ENCODE results near the gene EPHA10.
A peak's percentile ranks its signal among the peaks of the same experiment; 100 is the strongest.

EPHA10 gene

DNA sequence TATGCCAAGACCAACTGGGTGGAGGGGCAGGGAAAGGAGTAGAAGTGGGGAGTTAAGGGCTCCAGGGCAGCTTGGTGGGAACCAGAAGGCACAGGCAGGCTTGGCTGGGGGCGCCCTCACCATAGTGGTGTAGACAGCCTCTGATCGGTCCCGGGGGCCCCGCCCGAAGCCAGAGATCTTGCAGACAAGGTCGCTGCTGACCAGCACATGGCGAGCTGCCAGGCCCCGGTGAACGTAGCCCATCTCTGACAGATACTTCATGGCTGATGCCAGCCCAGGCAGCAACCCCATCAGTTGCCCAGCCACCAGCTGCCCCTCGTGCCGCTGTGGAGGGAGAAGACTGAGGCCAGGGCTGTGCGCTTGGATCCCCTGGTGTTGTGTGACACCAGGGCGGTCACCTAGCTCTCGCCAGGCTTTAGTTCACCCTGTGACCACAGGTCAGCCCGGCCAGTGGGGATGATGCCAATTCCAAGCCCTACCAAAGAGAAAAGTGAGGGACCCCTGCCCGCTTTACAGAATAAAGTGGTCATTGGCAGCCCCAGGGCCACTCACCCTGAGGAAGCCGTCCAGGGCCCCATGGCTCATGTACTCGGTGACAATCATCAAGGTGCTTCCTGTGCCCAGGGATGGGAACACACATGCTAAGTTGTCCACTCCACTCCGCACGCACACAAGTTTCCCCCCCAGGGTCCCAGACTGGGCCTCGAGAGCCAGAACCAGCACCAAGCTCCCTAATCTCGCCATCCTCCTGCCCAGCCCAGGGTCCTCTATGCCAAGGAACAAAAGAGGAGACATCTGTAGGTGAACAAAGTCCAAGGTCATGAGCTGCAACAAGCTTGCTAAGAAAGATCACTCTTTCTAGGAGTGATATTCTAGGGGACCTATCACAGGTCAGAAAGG, 44.4 kb downstream of the EPHA10 start:
- DNase-seq (ENCODE audit: low read depth, low spot score): no peak
- no peak overlapping the region for H3K4me3 ChIP-seq (ENCODE audit: low read length)

DNA sequence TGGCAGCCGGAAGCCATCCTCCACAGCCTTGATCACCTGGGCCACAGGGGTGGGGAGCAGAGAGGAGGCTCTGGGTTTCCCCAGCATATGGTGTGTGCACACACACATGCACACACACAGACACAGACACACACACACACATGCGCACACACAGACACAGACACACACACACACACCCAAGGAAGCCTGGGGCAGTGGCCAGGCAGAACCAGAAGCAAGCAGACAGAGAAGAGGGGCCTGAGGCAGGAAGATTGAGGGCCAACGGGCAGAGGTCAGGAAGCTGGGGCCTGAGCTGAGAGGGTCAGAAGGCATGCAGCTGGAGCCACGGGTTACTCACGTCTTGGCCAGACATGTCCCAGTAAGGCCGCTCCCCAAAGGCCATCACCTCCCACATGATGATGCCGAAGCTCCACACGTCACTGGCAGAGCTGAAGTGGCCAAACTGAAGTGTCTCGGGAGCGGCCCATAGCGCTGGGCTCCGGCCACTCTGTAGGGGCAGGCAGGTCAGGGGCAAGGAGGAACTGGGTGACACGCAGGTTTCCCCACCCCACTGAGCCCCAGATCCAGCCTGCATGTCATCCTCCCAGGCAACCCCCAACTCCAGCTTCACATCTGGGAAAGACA, 45.2 kb downstream of the EPHA10 start:
- no peak overlapping the region for H3K4me3 ChIP-seq (ENCODE audit: low read length)
- no peak for DNase-seq (ENCODE audit: low read depth, low spot score)

DNA sequence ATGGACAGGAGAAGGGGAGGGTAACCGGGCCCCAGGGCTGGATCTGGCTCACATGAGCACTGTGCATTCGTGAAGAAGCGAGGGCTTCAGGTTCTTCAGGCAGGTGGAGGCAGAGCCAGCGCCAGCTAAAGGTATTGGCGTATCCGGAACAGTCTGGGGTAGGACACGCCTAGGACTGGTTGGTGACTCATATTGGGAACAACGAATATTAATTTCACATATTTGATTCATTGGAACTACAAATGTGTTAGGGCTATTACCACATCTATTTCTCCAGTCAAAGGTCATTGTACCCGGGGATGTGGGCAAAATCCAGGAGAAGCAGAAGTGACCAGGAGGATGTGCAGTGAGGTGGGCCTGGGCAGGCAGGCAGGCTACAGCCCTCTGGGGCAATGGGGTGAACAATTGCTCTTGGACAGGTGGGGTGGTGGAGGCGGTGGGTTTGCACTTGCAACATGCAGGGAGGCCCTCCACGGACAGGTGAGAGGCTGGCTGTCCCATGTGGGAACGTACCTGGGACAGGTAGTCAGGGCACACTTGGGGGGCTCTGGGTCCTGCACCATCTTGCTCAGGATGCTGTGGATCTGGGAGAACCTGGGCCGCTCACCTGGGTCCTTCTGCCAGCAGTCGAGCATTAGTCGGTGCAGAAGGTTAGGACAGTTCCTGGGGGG, 45.9 kb downstream of the EPHA10 start:
- H3K4me3 ChIP-seq (ENCODE audit: low read length): no peak overlapping the region
- no peak for DNase-seq (ENCODE audit: low read depth, low spot score)

DNA sequence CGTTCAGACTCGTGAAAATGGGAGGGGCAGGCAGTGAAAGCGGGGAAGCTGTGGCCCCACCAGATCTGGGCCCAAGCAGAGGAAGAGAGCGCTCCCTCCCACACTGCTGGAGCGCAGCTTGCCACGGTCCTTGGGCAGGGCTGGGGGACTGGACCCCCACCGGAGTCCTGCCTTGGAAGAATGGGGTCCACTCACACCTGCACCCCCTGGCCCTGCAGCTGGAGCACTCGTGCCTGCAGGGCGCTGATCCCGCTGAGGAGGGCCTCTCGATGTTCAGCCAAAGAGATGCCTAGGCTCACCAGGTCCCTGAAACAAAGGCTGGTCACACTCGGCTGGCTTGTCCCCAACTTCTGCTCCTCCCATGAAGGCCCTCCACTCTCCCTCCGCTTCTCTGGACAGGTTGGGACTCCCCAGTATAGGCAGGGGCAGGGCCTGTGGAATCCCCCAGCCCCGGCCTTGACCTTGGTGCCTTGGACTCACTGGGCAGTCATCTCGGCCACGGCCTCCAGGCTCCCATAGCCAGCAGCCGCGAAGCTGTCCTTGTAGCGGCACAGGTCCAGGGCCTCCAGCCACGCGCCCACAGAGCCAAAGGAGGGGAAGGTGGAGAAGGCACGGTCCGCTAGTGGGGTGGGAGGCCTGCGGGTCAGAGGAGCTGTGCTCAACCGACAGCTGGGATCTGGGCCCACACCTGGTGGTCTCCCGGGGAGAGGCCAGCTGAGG, 46.6 kb downstream of the EPHA10 start:
- no peak overlapping the region for H3K4me3 ChIP-seq (ENCODE audit: low read length)
- DNase-seq (ENCODE audit: low read depth, low spot score): no peak

DNA sequence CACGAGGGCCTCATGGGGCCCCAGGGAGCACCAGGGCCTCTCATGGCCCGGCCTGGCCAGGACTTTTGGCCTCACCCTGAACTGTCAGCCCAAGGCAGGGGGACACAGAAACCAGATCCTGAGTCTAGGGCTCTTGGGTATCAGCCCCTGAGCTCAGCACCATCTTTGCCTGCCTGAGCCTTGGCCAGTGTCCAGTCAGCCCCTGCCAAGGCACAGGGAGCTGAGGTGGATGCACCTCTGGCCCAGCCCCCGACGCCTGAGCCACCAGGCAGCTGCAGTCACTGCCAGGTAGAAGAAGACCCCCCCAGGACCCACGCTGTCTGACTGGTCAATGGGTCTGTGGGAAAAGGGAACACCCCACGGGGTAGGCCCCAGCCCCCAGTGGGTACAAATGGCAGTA, 47.3 kb downstream of the EPHA10 start:
- DNase-seq (ENCODE audit: low read depth, low spot score): no peak
- H3K4me3 ChIP-seq (ENCODE audit: low read length): no peak overlapping the region

DNA sequence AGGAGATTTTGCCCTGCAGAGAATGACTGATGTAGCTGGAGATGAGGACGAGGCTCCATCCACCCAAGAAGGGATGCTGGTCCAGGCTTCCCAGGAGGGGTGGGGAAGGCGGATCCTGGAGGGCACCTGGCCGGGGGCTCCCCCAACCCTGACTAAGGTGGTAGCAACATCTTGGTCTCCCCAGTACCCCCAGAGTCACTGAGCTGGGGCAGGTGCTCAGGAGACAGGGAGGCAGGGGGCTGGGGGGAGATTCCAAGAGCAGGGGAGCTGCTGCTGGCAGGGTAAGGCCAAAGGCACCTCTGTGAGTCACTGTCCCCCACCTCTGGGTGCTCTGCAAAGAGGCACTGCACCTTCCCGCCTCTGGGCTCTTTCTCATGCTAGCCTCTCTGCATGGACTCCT, 48.6 kb downstream of the EPHA10 start:
- no peak for DNase-seq (ENCODE audit: low read depth, low spot score)

DNA sequence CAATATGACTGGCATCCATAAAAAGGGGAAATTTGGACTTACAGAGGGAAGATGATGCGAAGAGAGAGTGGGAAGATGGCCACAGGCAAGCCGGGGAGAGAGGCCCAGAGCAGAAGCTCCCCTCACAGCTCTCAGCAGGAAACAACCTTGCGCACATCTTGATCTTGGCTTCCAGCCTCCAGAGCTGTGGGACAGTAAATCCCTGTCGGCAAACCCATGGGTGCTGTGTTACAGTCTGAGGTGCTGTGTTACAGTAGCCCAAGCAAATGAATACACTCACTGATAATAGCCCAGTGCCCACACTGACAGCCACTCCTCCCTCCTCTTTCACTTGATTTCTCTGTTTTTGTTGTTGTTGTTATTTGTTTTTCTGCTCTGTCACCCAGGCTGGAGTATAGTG, 50.2 kb downstream of the EPHA10 start:
- no peak for DNase-seq (ENCODE audit: low read depth, low spot score)
- H3K4me3 ChIP-seq (ENCODE audit: low read length): no peak overlapping the region

More for the DNA sequence above, 48.6 kb downstream of the EPHA10 start:
- no peak overlapping the region for H3K4me3 ChIP-seq (ENCODE audit: low read length)

DNA sequence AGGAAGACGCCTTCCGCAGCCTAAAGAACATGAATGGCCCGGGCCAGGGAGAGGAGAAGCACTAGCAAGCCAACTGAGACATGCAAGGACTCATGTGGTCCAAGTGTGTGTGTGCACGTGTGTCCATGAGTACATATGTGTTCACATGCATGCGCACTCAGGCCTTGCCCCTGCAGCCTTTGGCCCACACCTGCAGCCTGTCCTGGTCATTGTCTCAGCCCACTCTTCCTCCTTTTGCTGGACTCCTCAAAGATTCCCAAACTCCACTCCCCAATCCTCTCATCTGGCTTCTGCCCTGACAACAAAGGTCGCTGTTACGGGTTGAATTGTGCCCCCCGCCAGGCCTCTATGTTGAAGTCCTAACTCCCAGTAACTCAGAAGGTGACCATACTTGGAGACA, 50.7 kb downstream of the EPHA10 start:
- DNase-seq (ENCODE audit: low read depth, low spot score): no peak
- H3K4me3 ChIP-seq (ENCODE audit: low read length): no peak overlapping the region

DNA sequence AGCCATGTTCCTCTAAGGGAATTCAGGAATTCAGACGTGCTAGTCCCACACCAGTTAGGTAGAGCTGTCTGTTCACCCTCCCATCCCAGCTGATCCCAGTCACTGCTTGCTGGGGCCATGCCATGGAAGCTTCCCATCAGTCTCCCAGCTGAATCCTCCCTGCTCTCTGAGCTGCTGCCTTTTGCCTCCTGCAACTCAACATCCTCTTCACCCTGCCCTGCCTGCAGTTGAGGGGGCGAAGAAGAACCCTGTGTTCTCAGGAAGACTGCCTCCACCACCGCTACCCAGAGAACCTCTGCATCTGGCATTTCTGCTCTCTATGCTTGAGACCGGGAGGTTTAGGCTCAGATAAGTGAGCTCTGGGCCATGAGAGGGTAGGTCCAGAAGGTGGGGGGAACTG, 56.4 kb downstream of the EPHA10 start:
- no peak for DNase-seq (ENCODE audit: low read depth, low spot score)
- no peak overlapping the region for H3K4me3 ChIP-seq (ENCODE audit: low read length)

DNA sequence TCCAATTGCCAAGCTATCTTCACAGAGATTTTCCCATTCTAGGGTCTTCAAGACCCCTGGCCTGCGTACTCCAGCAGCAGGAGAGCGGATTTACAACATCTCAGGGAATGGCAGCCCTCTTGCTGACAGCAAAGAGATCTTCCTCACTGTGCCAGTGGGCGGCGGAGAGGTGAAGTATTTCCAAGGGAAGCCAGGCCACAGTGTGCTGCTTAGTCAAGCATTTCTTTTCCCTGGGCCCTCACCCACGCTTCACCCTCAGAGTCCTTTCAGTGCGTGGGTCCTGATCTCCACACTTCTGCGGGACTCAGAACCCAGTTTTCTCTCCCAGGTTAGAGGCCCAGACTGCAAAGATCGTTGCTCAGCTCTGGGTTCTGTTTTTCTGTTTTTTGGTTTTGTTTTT, 59.5 kb downstream of the EPHA10 start:
- no peak for DNase-seq (ENCODE audit: low read depth, low spot score)
- no peak overlapping the region for H3K4me3 ChIP-seq (ENCODE audit: low read length)

DNA sequence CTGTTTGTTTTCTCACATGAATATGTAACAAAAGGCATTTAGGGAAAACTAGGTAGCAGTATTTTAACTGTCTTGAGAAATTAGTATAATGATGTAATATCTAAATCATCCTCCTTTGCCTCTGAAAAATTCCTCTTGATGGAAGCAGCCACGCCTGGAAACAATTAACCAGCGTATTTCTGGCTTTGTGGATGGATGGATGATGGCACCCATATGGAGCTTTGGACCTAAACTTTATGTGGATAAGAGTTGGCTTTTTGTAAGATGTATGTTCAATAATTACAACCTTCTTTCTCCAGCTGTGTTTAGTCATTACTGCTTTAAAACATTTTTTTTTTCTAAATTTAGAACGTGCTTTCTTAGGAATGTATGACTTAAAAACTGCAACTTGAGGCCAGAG, 60.0 kb downstream of the EPHA10 start:
- DNase-seq (ENCODE audit: low read depth, low spot score): no peak
- no peak overlapping the region for H3K4me3 ChIP-seq (ENCODE audit: low read length)

DNA sequence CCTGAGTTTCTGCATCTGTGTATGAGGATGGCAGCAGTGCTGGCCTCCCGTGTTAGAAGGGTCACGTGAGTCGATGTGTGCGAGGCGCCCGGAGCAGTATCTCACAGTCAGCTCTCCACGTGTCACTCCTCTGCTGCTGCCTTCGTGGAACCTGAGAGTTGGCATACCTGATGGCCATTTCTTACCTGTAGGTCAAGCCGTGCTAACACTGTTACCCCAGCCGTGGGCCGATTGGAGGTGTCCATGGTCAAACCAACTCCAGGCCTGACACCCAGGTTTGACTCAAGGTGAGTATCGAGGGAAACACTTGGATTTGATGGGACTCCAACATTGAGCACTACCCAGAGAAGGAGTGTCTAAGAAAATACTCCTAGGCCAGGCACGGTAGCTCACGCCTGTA, 61.9 kb downstream of the EPHA10 start:
- DNase-seq (ENCODE audit: low read depth, low spot score): no peak
- H3K4me3 ChIP-seq (ENCODE audit: low read length): no peak overlapping the region

DNA sequence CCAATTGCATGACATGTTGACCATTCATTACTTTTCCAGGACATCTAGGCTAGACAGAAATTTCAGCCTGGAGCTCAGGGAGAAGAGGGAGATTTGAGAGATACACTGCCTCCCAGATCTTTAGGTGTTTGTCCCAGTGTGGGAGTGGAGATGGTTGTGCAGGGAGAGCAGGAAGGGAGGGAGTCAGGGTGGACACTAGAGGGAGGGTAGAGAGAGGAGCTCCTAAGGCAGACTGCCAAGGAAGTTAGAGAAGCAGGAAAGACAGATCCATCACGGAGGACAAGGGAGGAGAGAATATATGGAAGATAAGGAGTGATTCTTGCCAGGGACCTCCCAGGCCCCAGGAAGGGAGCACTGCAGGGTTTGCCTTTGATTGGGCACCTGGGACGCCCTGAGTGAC, 63.9 kb downstream of the EPHA10 start:
- no peak for DNase-seq (ENCODE audit: low read depth, low spot score)
- H3K4me3 ChIP-seq (ENCODE audit: low read length): no peak overlapping the region

DNA sequence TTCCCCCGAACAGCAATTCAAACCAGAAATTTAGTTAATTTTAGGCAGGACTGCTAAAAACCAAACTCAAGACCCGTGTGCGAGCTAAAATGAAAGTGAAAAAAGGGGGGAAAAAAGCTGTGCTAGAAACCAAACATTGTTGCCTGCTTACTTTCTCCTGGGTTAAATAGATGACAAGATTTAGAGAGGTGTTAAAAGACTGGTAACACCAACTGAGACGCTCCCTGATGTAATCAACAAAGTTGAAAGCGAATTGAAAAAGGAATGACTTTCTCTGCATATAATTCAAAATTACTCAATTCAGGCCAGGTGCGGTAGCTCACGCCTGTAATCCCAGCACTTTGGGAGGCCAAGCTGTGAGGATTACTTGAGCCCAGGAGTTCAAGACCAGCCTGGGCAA, 65.8 kb downstream of the EPHA10 start:
- DNase-seq (ENCODE audit: low read depth, low spot score): no peak

DNA sequence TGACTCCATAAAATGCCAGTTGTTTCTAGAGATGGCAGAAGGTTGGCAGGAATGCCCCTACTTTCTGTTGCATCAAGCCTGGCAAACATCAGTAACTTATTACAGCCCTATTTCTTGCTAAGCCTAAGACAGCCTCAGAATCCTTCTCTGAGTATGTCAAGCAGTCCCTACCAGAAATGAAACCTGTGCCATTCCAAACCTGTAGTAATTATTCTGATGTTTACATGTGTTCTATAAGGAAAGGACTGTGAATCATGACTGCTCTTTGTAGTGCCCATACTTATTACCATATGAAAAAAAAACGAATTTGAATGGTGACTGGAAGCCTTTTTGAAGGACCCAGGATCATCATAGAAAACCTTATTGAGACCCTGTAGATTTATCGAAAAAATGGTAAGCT, 67.2 kb downstream of the EPHA10 start:
- no peak overlapping the region for H3K4me3 ChIP-seq (ENCODE audit: low read length)
- DNase-seq (ENCODE audit: low read depth, low spot score): no peak

More for the DNA sequence above, 65.8 kb downstream of the EPHA10 start:
- no peak overlapping the region for H3K4me3 ChIP-seq (ENCODE audit: low read length)

DNA sequence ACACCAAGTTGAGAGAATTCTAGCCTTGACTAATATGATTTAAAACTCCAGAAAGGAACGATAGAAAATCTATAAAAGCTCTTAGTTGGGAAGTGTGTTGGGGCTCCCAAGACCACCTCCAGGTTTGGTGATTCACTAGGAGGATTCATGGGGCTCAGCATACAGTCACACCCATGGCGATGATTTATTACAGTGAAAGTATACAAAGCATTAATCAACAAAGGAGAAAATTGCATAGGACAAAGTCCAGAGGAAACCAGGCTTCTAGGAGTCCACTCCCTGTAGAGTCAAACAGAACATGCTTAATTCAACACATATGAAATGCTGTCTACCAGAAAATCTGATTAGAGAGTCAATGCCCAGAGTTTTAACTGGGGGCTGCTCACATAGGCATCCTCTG, 67.8 kb downstream of the EPHA10 start:
- DNase-seq (ENCODE audit: low read depth, low spot score): no peak
- no peak overlapping the region for H3K4me3 ChIP-seq (ENCODE audit: low read length)

DNA sequence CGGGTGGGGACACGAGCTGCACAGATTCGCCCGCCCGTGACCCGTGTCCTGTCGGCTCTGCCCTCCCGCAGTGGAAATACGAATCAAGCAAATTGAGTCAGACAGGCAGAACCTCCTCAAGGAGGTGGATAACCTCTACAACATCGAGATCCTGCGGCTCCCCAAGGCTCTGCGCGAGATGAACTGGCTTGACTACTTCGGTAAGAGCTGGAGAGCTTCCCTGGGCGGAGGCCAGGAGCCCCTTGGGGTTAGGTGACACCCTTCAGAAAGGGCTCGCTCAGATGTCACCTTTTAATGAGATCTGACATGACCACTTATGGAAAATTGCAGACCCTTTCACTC, 72.1 kb downstream of the EPHA10 start:
- no peak for DNase-seq (ENCODE audit: low read depth, low spot score)
- H3K4me3 ChIP-seq (ENCODE audit: low read length): peak overlapping the region; percentile 95

DNA sequence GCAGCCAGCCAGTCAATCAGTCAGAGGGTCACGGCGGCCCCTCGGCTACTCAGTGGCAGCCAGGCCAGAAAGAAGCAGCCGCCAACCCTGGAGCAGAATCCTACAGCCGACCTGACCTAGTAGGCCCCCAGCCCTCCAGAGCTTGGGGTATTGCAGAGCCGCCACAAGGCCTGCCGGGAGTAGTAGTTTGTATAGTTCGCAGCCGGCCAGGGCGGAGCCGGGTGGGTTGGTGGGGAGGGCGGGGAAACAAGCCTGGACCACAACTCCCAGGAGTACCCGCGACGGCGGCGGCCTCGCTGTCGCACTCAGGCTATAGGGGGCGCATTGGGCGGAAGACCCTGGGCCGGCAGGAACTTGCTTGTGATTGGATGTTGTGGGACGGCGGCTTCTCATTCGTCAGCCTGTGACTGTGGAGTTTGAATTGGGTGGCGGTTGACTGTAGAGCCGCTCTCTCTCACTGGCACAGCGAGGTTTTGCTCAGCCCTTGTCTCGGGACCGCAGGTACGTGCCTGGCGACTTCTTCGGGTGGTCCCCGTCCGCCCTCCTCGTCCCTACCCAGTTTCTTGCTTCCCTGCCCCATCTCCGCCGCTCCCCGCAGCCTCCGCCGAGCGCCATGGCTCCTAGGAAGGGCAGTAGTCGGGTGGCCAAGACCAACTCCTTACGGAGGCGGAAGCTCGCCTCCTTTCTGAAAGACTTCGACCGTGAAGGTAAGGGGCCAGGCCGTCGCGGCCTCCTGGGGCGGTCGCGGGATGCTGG, 72.7 kb downstream of the EPHA10 start, which contains the start of gene CDCA8:
Gene CDCA8, plus strand, starts transcription at position 439 of the 756 bp plus-strand sequence. Its CDS starts 175 bp downstream, at position 614.
- peak within 1 kb of the TSS; percentile 95 for H3K4me3 ChIP-seq (ENCODE audit: low read length)
- DNase-seq (ENCODE audit: low read depth, low spot score): peak; percentile 97

DNA sequence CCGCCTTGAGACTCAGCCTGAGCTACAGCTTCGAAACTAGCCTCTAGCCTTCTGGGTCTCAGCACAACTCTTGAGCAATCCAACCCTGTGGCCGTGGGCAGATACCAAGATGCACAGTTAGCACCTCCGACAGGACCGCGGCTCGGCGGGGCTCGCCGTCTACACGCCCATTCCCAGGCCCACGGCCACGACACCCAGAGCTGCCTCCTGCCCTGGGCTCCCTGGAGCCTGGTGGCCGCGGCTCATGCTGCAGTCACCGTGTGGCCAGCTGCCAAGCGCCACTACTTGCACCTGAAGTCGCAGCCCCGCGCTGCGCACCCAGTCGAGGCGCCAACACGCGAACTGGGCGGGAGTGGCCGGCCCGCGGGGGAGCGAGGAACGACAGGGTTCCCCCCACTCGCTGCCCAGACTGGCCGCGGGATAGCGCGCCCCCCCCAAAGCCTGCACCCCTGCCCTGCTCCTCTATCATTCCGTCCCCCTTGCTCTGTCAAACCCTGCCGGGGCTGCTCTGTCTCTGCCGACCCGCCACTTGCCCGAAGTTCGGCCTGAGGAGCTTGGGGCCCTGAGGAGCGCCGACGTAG, 73.3 kb downstream of the EPHA10 start:
- DNase-seq (ENCODE audit: low read depth, low spot score): no peak
- peak overlapping the region; percentile 95 for H3K4me3 ChIP-seq (ENCODE audit: low read length)
